GM19468 (cell line): ENCODE measurements around the gene IQSEC1.

Experiments
- ATAC-seq: cut with Tn5 transposase; IDR thresholded peaks from one replicate; pipeline ENCODE4 v1.9.1; 2021; ENCODE audit warnings: mild to moderate bottlenecking, moderate library complexity, moderate number of reproducible peaks; ENCODE audit not compliant: unreplicated experiment; ENCODE audit errors: extremely low read depth

Gene IQSEC1

GRCh38 chr3:13053420-13053819, 19.8 kb downstream of the IQSEC1 start:
- no peak for ATAC-seq

- no peak for ATAC-seq
These were observed 20.9 kb downstream of the IQSEC1 start for GRCh38 chr3:13052191-13052820.

GRCh38 chr3:13051581-13051980, 21.6 kb downstream of the IQSEC1 start:
- ATAC-seq = no peak

GRCh38 chr3:13051066-13051465, 22.2 kb downstream of the IQSEC1 start:
- ATAC-seq = no peak

- ATAC-seq = no peak
These were observed 22.8 kb downstream of the IQSEC1 start for GRCh38 chr3:13050446-13050845.

GRCh38 chr3:13049400-13049799, 23.8 kb downstream of the IQSEC1 start:
- no peak for ATAC-seq

GRCh38 chr3:13047296-13048165, 25.7 kb downstream of the IQSEC1 start:
- no peak for ATAC-seq

GRCh38 chr3:13046569-13047274, 26.5 kb downstream of the IQSEC1 start:
- ATAC-seq = no peak

- peak; percentile 78 for ATAC-seq
These were observed 27.2 kb downstream of the IQSEC1 start for GRCh38 chr3:13045904-13046568.

GRCh38 chr3:13045241-13045903, 27.9 kb downstream of the IQSEC1 start:
- no peak for ATAC-seq

- no peak for ATAC-seq
These were observed 28.6 kb downstream of the IQSEC1 start for GRCh38 chr3:13044496-13045240.

- ATAC-seq = no peak
These were observed 29.6 kb downstream of the IQSEC1 start for GRCh38 chr3:13043656-13044055.

- no peak for ATAC-seq
These were observed 30.4 kb downstream of the IQSEC1 start for GRCh38 chr3:13042715-13043271.

- ATAC-seq = no peak
These were observed 31.0 kb downstream of the IQSEC1 start for GRCh38 chr3:13042127-13042701.

- ATAC-seq = no peak
These were observed 32.0 kb downstream of the IQSEC1 start for GRCh38 chr3:13041113-13041776.

- peak; percentile 70 for ATAC-seq
These were observed 32.7 kb downstream of the IQSEC1 start for GRCh38 chr3:13040361-13041074.

GRCh38 chr3:13039213-13039896, 33.9 kb downstream of the IQSEC1 start:
- no peak for ATAC-seq
